ENCODE data around the gene EPHA6.

DNA sequence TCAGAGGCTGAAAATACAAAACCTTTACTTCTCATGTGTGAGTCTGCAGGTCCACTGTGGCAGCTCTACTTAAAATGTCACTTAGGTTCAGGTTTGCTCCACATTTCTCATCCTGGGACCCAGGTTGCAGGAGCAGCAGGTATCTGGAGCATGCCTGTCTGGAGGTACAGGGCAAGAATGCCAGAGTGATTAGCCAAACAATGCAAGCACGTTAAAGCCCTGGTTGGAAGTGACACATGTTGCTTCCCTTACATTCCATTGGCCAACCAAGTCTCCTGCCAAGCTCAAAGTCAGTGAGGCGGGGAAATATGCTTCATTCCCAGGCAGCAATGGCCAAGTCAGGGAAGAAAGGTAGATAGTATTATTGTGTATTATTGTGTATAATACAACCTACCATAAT lies 873.3 kb downstream of the EPHA6 start:
- TF ChIP-seq, protein P1, sequence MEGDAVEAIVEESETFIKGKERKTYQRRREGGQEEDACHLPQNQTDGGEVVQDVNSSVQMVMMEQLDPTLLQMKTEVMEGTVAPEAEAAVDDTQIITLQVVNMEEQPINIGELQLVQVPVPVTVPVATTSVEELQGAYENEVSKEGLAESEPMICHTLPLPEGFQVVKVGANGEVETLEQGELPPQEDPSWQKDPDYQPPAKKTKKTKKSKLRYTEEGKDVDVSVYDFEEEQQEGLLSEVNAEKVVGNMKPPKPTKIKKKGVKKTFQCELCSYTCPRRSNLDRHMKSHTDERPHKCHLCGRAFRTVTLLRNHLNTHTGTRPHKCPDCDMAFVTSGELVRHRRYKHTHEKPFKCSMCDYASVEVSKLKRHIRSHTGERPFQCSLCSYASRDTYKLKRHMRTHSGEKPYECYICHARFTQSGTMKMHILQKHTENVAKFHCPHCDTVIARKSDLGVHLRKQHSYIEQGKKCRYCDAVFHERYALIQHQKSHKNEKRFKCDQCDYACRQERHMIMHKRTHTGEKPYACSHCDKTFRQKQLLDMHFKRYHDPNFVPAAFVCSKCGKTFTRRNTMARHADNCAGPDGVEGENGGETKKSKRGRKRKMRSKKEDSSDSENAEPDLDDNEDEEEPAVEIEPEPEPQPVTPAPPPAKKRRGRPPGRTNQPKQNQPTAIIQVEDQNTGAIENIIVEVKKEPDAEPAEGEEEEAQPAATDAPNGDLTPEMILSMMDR (IDR thresholded peaks at IDR 0.05) = no peak
- no peak for TF ChIP-seq EZH2 (IDR thresholded peaks at IDR 0.05; ENCODE audit: borderline replicate concordance, insufficient read depth, low read depth, low read length, poor library complexity, severe bottlenecking)

Data from B cell (primary cell).